Measurements from ENCODE around the gene ONECUT3.

DNA sequence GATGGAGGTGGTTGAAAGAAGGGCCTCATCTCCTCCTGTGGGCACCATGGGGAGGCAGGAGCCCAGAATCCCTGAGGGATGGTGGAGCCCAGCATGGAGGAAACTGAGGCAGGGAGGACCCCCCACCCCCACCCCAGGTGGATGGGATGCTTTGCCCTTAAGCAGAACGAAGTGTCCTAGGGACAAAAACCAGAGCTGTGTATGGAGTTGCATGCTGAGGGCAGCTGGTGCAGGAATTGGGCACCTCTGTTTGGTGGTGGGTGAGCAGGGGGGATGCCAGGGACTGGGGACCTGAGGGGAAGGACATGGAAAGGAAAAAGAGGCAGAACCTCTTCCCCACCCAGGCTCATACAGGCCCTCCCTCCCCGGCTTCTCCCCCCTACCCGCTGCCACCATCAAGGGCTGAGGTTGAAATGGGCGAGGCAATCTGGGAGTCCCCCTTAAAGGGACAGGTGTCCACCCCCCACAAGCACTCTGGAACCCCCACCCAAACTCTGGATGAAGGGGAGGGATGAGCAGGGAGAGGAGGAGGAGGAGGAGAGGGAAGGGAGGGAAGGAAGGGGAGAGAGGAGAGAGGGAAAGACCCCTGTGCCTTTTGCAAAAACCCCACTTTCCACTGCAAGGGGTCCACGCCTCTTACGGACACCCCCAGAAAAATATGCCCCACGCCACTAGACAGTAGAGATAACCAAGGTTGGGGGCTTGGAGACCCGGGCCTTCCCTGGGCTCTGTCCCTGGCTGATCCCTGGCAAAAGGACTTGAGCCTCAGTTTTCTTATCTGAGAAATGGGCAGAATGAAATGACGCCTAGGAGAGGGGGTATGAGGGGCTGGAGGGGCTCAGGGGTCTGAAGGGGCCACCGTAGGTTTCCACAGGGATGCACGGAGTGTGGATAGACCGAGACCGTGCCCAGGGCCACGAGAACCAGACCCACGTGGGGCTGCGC lies 5.9 kb downstream of the ONECUT3 start:
- no peak for TF ChIP-seq ZSCAN5A (tag by site-specific recombination; IDR thresholded peaks at IDR 0.05)
- TF ChIP-seq, protein P1, sequence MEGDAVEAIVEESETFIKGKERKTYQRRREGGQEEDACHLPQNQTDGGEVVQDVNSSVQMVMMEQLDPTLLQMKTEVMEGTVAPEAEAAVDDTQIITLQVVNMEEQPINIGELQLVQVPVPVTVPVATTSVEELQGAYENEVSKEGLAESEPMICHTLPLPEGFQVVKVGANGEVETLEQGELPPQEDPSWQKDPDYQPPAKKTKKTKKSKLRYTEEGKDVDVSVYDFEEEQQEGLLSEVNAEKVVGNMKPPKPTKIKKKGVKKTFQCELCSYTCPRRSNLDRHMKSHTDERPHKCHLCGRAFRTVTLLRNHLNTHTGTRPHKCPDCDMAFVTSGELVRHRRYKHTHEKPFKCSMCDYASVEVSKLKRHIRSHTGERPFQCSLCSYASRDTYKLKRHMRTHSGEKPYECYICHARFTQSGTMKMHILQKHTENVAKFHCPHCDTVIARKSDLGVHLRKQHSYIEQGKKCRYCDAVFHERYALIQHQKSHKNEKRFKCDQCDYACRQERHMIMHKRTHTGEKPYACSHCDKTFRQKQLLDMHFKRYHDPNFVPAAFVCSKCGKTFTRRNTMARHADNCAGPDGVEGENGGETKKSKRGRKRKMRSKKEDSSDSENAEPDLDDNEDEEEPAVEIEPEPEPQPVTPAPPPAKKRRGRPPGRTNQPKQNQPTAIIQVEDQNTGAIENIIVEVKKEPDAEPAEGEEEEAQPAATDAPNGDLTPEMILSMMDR (tag by site-specific recombination; IDR thresholded peaks at IDR 0.05), result no peak
- no peak for TF ChIP-seq ZNF585B (tag by site-specific recombination; IDR thresholded peaks at IDR 0.05)
- TF ChIP-seq ZNF148 (tag by site-specific recombination; IDR thresholded peaks at IDR 0.05; ENCODE audit: borderline replicate concordance), result no peak
- no peak for TF ChIP-seq ZNF610 (tag by site-specific recombination; IDR thresholded peaks at IDR 0.05; ENCODE audit: borderline replicate concordance)
- no peak for TF ChIP-seq ZNF660 (tag by site-specific recombination; IDR thresholded peaks at IDR 0.05)
- no peak for TF ChIP-seq ZFP41 (tag by site-specific recombination; IDR thresholded peaks at IDR 0.05; ENCODE audit: borderline replicate concordance)
- no peak for TF ChIP-seq YY1 (tag by site-specific recombination; IDR thresholded peaks at IDR 0.05)
- no peak for TF ChIP-seq ZNF362 (tag by site-specific recombination; IDR thresholded peaks at IDR 0.05)

Data from HEK293 (cell line).